Motor neuron (in vitro differentiated cells): Measurements from ENCODE around the gene TRAPPC6A. TPM values are rescaled to one million over a fixed set of nuclear protein-coding genes. Genes with fewer than 3 reads are reported as not detected.

Experiments
- ATAC-seq, 8 experiments: fragments of 200-7000 bp; cut with Tn5 transposase; replicated peaks in 6 of 8; 2 replicates each; pipeline ENCODE4 v1.8.0; 2021; ENCODE audit warnings: mild to moderate bottlenecking in 8 of 8, moderate library complexity in 8 of 8
- H3K27ac ChIP-seq, 2 donors: fragments of 250-450 bp; sonication (Bioruptor Pico); 2 replicates each; pipeline ENCODE4 v1.9.0; 2021; ENCODE audit warnings: antibody characterized with exemption in 2 of 2, mild to moderate bottlenecking in 2 of 2, moderate library complexity in 1 of 2
- H3K4me1 ChIP-seq, 2 donors: fragments of 250-450 bp; sonication (Bioruptor Pico); replicated peaks in 1 of 2; 2 replicates each; pipeline ENCODE4 v1.6.1; 2021; ENCODE audit warnings: antibody characterized with exemption in 2 of 2, mild to moderate bottlenecking in 2 of 2, moderate library complexity in 1 of 2
- H3K4me3 ChIP-seq, 5 donors: fragments of 250-450 bp; sonication (Bioruptor Pico); 2 replicates each; pipeline ENCODE4 v1.9.0; 2021; ENCODE audit warnings: antibody characterized with exemption in 5 of 5, mild to moderate bottlenecking in 5 of 5, moderate library complexity in 4 of 5
- WGBS, 10 experiments: fragments of 450-650 bp; shearing (Covaris generic); methylation state at CpG; one replicate each; pipeline ENCODE4 v1.0.0; 2022; 5-methylcytosine and 5-hydroxymethylcytosine counted together
- in situ Hi-C, 9 experiments: fragments of 400-800 bp; cut with MboI; loops; one replicate each; pipeline ENCODE4 v1.15.0; 2021; ENCODE audit warnings: low sequenced_read_pairs in 9 of 9, low pct_unique_long_range_greater_than_20kb in 2 of 9; ENCODE audit not compliant: unreplicated experiment in 9 of 9
- total RNA-seq, 8 experiments: library from RNA; unstranded; fragments of 300-600 nt; gene quantifications; 2 replicates each; pipeline versions ENCODE4 v1.2.3 to v1.2.4, GENCODE V29; 2022

TRAPPC6A gene
- total RNA-seq, 8 experiments from 2014 or later, result 16.9 to 40.8 (median 29.1) TPM

- Histone ChIP-seq H3K27ac (peak overlapping the region; percentile 45 to 77), H3K4me3 (no peak overlapping the region), H3K4me1 (peaks cover 11 to 13% of the 10 kb centered on the region in 2 donors)
- in situ Hi-C loops, result no loop called here
- ATAC-seq, result peak in 5 of 8 experiments; percentile 61 to 76 (median 76)
- 28 to 100% (median 41%) methylated on average over 1 to 8 of the region's 14 CpGs; no CpG with 5 or more reads in 3 of the 10 experiments for WGBS, 10 experiments
These were observed 11.2 kb downstream of the TRAPPC6A start for GRCh38 chr19:45166723-45167252.

- WGBS, 10 experiments, result 0 to 100% (median 15%) methylated on average over 1 to 4 of the region's 27 CpGs; no CpG with 5 or more reads in 5 of the 10 experiments
- in situ Hi-C loops, result no loop called here
- ATAC-seq, result peak; percentile 5 to 92 (median 23)
These were observed 13.3 kb downstream of the TRAPPC6A start for GRCh38 chr19:45164577-45165335.

GRCh38 chr19:45163751-45164460 lies 14.1 kb downstream of the TRAPPC6A start:
- WGBS, 10 experiments, result 40 to 100% (median 72%) methylated on average over 1 to 3 of the region's 15 CpGs; no CpG with 5 or more reads in 6 of the 10 experiments
- ATAC-seq, result no peak
- Histone ChIP-seq H3K27ac (no peak overlapping the region), H3K4me1 (peaks cover 11 to 14% of the 10 kb centered on the region in 2 donors), H3K4me3 (no peak overlapping the region)
- in situ Hi-C loops, result no loop called here

More at GRCh38 chr19:45164577-45165335, 13.3 kb downstream of the TRAPPC6A start:
- Histone ChIP-seq H3K4me1 (peaks cover 11 to 14% of the 10 kb centered on the region in 2 donors), H3K27ac (no peak overlapping the region), H3K4me3 (no peak overlapping the region)

GRCh38 chr19:45163156-45163555 lies 14.9 kb downstream of the TRAPPC6A start:
- peaks cover 11 to 14% of the 10 kb centered on the region in 2 donors for H3K4me1 ChIP-seq
- ATAC-seq, result no peak
- in situ Hi-C loops, result no loop called here
- WGBS, 10 experiments, result 40 to 87% (median 74%) methylated on average over 2 to 6 of the region's 17 CpGs; no CpG with 5 or more reads in 7 of the 10 experiments
- no peak overlapping the region for H3K4me3 ChIP-seq
- no peak overlapping the region for H3K27ac ChIP-seq

GRCh38 chr19:45162608-45163143 lies 15.4 kb downstream of the TRAPPC6A start:
- 80 to 93% (median 93%) methylated on average over 1 to 3 of the region's 18 CpGs; no CpG with 5 or more reads in 7 of the 10 experiments for WGBS, 10 experiments
- Histone ChIP-seq H3K27ac (no peak overlapping the region), H3K4me1 (peaks cover 11 to 14% of the 10 kb centered on the region in 2 donors), H3K4me3 (no peak overlapping the region)
- no peak for ATAC-seq
- in situ Hi-C loops, result no loop called here

- no peak overlapping the region for H3K27ac ChIP-seq
- 4 to 20% (median 5%) methylated on average over 1 to 8 of the region's 32 CpGs; no CpG with 5 or more reads in 7 of the 10 experiments for WGBS, 10 experiments
- peak; percentile 5 to 70 (median 60) for ATAC-seq
- in situ Hi-C loops, result no loop called here
- H3K4me1 ChIP-seq, result peaks cover 8 to 13% of the 10 kb centered on the region in 2 donors
- H3K4me3 ChIP-seq, result no peak overlapping the region
These were observed 16.1 kb downstream of the TRAPPC6A start for GRCh38 chr19:45161738-45162607.

- in situ Hi-C loops, result no loop called here
- Histone ChIP-seq H3K27ac (no peak within 1 kb of the TSS), H3K4me3 (no peak within 1 kb of the TSS), H3K4me1 (peaks cover 0 to 4% of the 10 kb centered on the region in 2 donors)
- WGBS, 10 experiments, result 0 to 100% (median 52%) methylated on average over 1 to 8 of the region's 29 CpGs; no CpG with 5 or more reads in 4 of the 10 experiments
- peak in 6 of 8 experiments; percentile 4 to 48 (median 27) for ATAC-seq
These were observed 16.9 kb downstream of the TRAPPC6A start, which contains the start of gene NKPD1 for GRCh38 chr19:45160870-45161737. NKPD1 (minus strand) TSS chr19:45160982; CDS start chr19:45160150, 832 bp downstream.

GRCh38 chr19:45159971-45160324 lies 18.1 kb downstream of the TRAPPC6A start:
- 67 to 92% (median 71%) methylated on average over 2 to 4 of the region's 10 CpGs; no CpG with 5 or more reads in 7 of the 10 experiments for WGBS, 10 experiments
- peaks cover 0 to 2% of the 10 kb centered on the region in 2 donors for H3K4me1 ChIP-seq
- H3K4me3 ChIP-seq, result no peak overlapping the region
- in situ Hi-C loops, result no loop called here
- no peak for ATAC-seq
- no peak overlapping the region for H3K27ac ChIP-seq

GRCh38 chr19:45159210-45159970 lies 18.6 kb downstream of the TRAPPC6A start:
- no peak for ATAC-seq
- no peak overlapping the region for H3K4me3 ChIP-seq
- H3K4me1 ChIP-seq, result peaks cover 0 to 2% of the 10 kb centered on the region in 2 donors
- 60 to 74% methylated on average over 2 to 4 of the region's 12 CpGs; no CpG with 5 or more reads in 8 of the 10 experiments for WGBS, 10 experiments
- no peak overlapping the region for H3K27ac ChIP-seq
- in situ Hi-C loops, result no loop called here

GRCh38 chr19:45158503-45159209 lies 19.4 kb downstream of the TRAPPC6A start:
- no peak for ATAC-seq
- WGBS, 10 experiments, result 40 to 92% (median 82%) methylated on average over 1 to 4 of the region's 27 CpGs; no CpG with 5 or more reads in 6 of the 10 experiments
- no peak overlapping the region for H3K4me3 ChIP-seq
- in situ Hi-C loops, result no loop called here
- no peak overlapping the region for H3K27ac ChIP-seq
- peaks cover 0 to 7% of the 10 kb centered on the region in 2 donors for H3K4me1 ChIP-seq
